HCT116 (cell line): ENCODE results near the gene ZNF451. TPM values are rescaled to one million over a fixed set of nuclear protein-coding genes. Genes with fewer than 3 reads are reported as not detected.

ENCODE experiments used
- ATAC-seq: fragments of 200-7000 bp; cut with Tn5 transposase; 2 replicates; pipeline ENCODE4 v1.9.1; 2020; ENCODE audit warnings: mild to moderate bottlenecking, moderate library complexity
- BruUV-seq: library from RNA; stranded (reverse); fragments of 400-500 nt; replicated peaks from 2 replicates; lab custom pipeline; 2021; lab: Mats Ljungman, UMichigan
- CTCF ChIA-PET: fragments of 300-600 bp; sonication (Branson Sonifier 250); formaldehyde crosslinking; loops from one replicate; lab custom pipeline; 2021; ENCODE audit warnings: antibody characterized with exemption; lab: Charles Lee
- POLR2A ChIA-PET: fragments of 300-600, 350-600 bp; sonication (Branson Sonifier 250); formaldehyde crosslinking; loops from one replicate; lab custom pipeline; 2021; ENCODE audit warnings: antibody characterized with exemption; lab: Charles Lee
- RAD21 ChIA-PET, 2 experiments: fragments of 300-600 bp; sonication (Branson Sonifier 250); formaldehyde crosslinking; loops; one replicate each; lab custom pipeline; 2023; ENCODE audit warnings: low total read pairs in 2 of 2; ENCODE audit not compliant: uncharacterized antibody in 2 of 2, unreplicated experiment in 2 of 2, low non-redundant PET in 1 of 2; lab: Charles Lee
- DNase-seq: peaks from one replicate; pipeline ENCODE4 v3.0.0-alpha.2; 2010; ENCODE audit warnings: low read depth, low spot score
- H2AFZ ChIP-seq: fragments of 200-600 bp; shearing (Covaris generic), sonication (generic); 2 replicates; pipeline ENCODE4 v1.6.1; 2017; ENCODE audit warnings: low read depth, mixed run types, mixed read lengths, antibody characterized with exemption, low read length; ENCODE audit not compliant: poor library complexity, severe bottlenecking
- H3K27ac ChIP-seq: 2 replicates; pipeline ENCODE4 v1.5.1; 2012; ENCODE audit warnings: low read depth, low read length
- H3K27me3 ChIP-seq: fragments of 200-600 bp; sonication (generic); 2 replicates; pipeline ENCODE4 v1.6.1; 2016; ENCODE audit warnings: mixed run types, low read length, mixed read lengths; ENCODE audit not compliant: insufficient read depth
- H3K36me3 ChIP-seq, 2 experiments: fragments of 200-500 bp in 1 of 2; fragments of 200-600 bp in 1 of 2; sonication (Bioruptor generic) in 1 of 2; sonication (generic) in 1 of 2; 2 replicates each; pipeline versions ENCODE4 v1.5.1 to v1.6.1; 2014 to 2016; ENCODE audit warnings: low read length in 2 of 2, inconsistent platforms in 1 of 2, mixed read lengths in 1 of 2, mixed run types in 1 of 2; ENCODE audit not compliant: insufficient read depth in 2 of 2, control insufficient read depth in 1 of 2
- H3K4me1 ChIP-seq, 2 experiments: fragments of 200-600 bp in 1 of 2; sonication (generic) in 1 of 2; 2 replicates each; pipeline versions ENCODE4 v1.5.1 to v1.6.1; 2012 to 2017; ENCODE audit warnings: low read length in 2 of 2, inconsistent platforms in 1 of 2, mild to moderate bottlenecking in 1 of 2, mixed read lengths in 1 of 2, mixed run types in 1 of 2, moderate library complexity in 1 of 2; ENCODE audit not compliant: insufficient read depth in 2 of 2, control insufficient read depth in 1 of 2
- H3K4me2 ChIP-seq: fragments of 200-600 bp; sonication (generic); 2 replicates; pipeline ENCODE4 v1.6.1; 2017; ENCODE audit warnings: mixed run types, low read length, mixed read lengths
- H3K4me3 ChIP-seq, 2 experiments: fragments of 200-600 bp in 1 of 2; sonication (generic) in 1 of 2; replicated peaks in 1 of 2; 2 replicates each; pipeline ENCODE4 v1.5.1; 2011 to 2016; ENCODE audit warnings: low read length in 2 of 2, control low read depth in 1 of 2, low read depth in 1 of 2, mild to moderate bottlenecking in 1 of 2, mixed read lengths in 1 of 2, mixed run types in 1 of 2
- H3K79me2 ChIP-seq: fragments of 200-600 bp; sonication (generic); 2 replicates; pipeline ENCODE4 v1.6.1; 2017; ENCODE audit warnings: mild to moderate bottlenecking, mixed run types, low read length, moderate library complexity, mixed read lengths; ENCODE audit not compliant: insufficient read depth
- H3K9ac ChIP-seq: fragments of 200-600 bp; sonication (generic); 2 replicates; pipeline ENCODE4 v1.6.1; 2016; ENCODE audit warnings: low read length, mixed read lengths
- H3K9me2 ChIP-seq: fragments of 200-600 bp; sonication (generic), shearing (Covaris generic); 2 replicates; pipeline ENCODE4 v1.6.1; 2017; ENCODE audit warnings: mixed run types, mild to moderate bottlenecking, moderate library complexity; ENCODE audit not compliant: insufficient read depth
- H3K9me3 ChIP-seq, 2 experiments: fragments of 200-500 bp in 1 of 2; fragments of 200-600 bp in 1 of 2; sonication (Bioruptor generic) in 1 of 2; sonication (generic) in 1 of 2; 2 replicates each; pipeline ENCODE4 v1.6.1; 2014 to 2017; ENCODE audit warnings: low read length in 2 of 2, mixed read lengths in 2 of 2, inconsistent platforms in 1 of 2, low read depth in 1 of 2, mild to moderate bottlenecking in 1 of 2, mixed run types in 1 of 2, moderate library complexity in 1 of 2; ENCODE audit not compliant: control insufficient read depth in 1 of 2, insufficient read depth in 1 of 2
- H4K20me1 ChIP-seq: fragments of 200-600 bp; sonication (generic), shearing (Covaris generic); 2 replicates; pipeline ENCODE4 v1.6.1; 2017; ENCODE audit warnings: mixed run types, mild to moderate bottlenecking, moderate library complexity; ENCODE audit not compliant: insufficient read depth
- CBX3 ChIP-seq: IDR thresholded peaks from 2 replicates; pipeline ENCODE4 v1.6.1; 2012; ENCODE audit warnings: low read depth
- CEBPB ChIP-seq: IDR thresholded peaks from 2 replicates; pipeline ENCODE4 v1.6.1; 2012; ENCODE audit warnings: low read depth
- EGR1 ChIP-seq: IDR thresholded peaks from 2 replicates; pipeline ENCODE4 v1.6.1; 2012; ENCODE audit warnings: low read depth
- ELF1 ChIP-seq: IDR thresholded peaks from 2 replicates; pipeline ENCODE4 v1.6.1; 2012; ENCODE audit warnings: low read depth, borderline replicate concordance
- EZH2phosphoT487 ChIP-seq: fragments of 200-600 bp; IDR thresholded peaks from 2 replicates; pipeline ENCODE4 v1.6.1; 2018; ENCODE audit warnings: antibody characterized with exemption, borderline replicate concordance
- JUND ChIP-seq: IDR thresholded peaks from 2 replicates; pipeline ENCODE4 v1.6.1; 2012
- POLR2AphosphoS5 ChIP-seq: IDR thresholded peaks from 2 replicates; pipeline ENCODE4 v1.6.1; 2011; ENCODE audit warnings: mild to moderate bottlenecking, low read depth, low read length, moderate library complexity
- RAD21 ChIP-seq: IDR thresholded peaks from 2 replicates; pipeline ENCODE4 v1.6.1; 2012; ENCODE audit warnings: low read depth, mild to moderate bottlenecking
- SIN3A ChIP-seq: IDR thresholded peaks from 2 replicates; pipeline ENCODE4 v1.6.1; 2012; ENCODE audit warnings: low read depth
- SP1 ChIP-seq: IDR thresholded peaks from 2 replicates; pipeline ENCODE4 v1.6.1; 2012; ENCODE audit warnings: low read depth
- SRF ChIP-seq: IDR thresholded peaks from 2 replicates; pipeline ENCODE4 v1.6.1; 2012; ENCODE audit warnings: low read depth
- TCF7L2 ChIP-seq: IDR thresholded peaks from 2 replicates; pipeline ENCODE4 v1.7.0; 2011; ENCODE audit warnings: borderline replicate concordance, inconsistent platforms; ENCODE audit not compliant: insufficient read depth, insufficient read length; ENCODE audit errors: extremely low read depth
- ZFX ChIP-seq: fragments of 450-650 bp; IDR thresholded peaks from 2 replicates; pipeline ENCODE4 v1.6.1; 2017
- ZNF274 ChIP-seq: fragments of 200-500 bp; sonication (Bioruptor generic); IDR thresholded peaks from 2 replicates; pipeline ENCODE4 v1.6.1; 2014; ENCODE audit warnings: mild to moderate bottlenecking, low read depth, low read length, inconsistent platforms
- intact Hi-C: fragments of 100-400 bp; cut with micrococcal nuclease; formaldehyde crosslinking; loops from 2 replicates; pipeline ENCODE4 v1.10.0; 2022
- total RNA-seq: library from RNA; stranded (reverse); gene quantifications from one replicate; pipeline ENCODE4 v1.2.1, GENCODE V29; 2021; ENCODE audit not compliant: unreplicated experiment
- TF ChIP-seq, protein P1 (sequence below): IDR thresholded peaks from 2 replicates; pipeline ENCODE4 v1.6.1; 2011; ENCODE audit warnings: mild to moderate bottlenecking, low read length, moderate library complexity; ENCODE audit not compliant: insufficient replicate concordance; ENCODE audit errors: extremely low read depth
- TF ChIP-seq, protein P2 (sequence below): IDR thresholded peaks from 2 replicates; pipeline ENCODE4 v1.6.1; 2012; ENCODE audit warnings: low read depth
- TF ChIP-seq, protein P3 (sequence below), 3 experiments: fragments of 200-600 bp in 1 of 3; sonication (generic) in 1 of 3; IDR thresholded peaks in 2 of 3; conservative IDR thresholded peaks in 1 of 3; 2 replicates each; pipeline ENCODE4 v1.5.1; 2012 to 2017; ENCODE audit warnings: low read depth in 2 of 3, low read length in 2 of 3, antibody characterized with exemption in 1 of 3, borderline replicate concordance in 1 of 3, control low read depth in 1 of 3, mild to moderate bottlenecking in 1 of 3, mixed read lengths in 1 of 3, mixed run types in 1 of 3, moderate library complexity in 1 of 3; ENCODE audit not compliant: insufficient read depth in 1 of 3
- TF ChIP-seq, protein P4 (sequence below): IDR thresholded peaks from 2 replicates; pipeline ENCODE4 v1.6.1; 2012

Gene ZNF451
- total RNA-seq, 1 experiment from 2014 or later = 49.1 TPM

- Histone ChIP-seq H2AFZ (no peak overlapping the region), H3K9me3 (no peaks in the 10 kb centered on the region), H3K27me3 (no peaks in the 10 kb centered on the region), H3K4me3 (no peak overlapping the region), H3K27ac (no peak overlapping the region), H3K36me3 (no peaks in the 10 kb centered on the region), H3K4me2 (no peak overlapping the region), H3K4me1 (peaks cover 0 to 4% of the 10 kb centered on the region in 2 experiments; a peak in 2 of 4 replicates), H3K9ac (no peak overlapping the region), H4K20me1 (no peaks in the 10 kb centered on the region), H3K79me2 (no peaks in the 10 kb centered on the region; the same call in none of the 2 replicates), H3K9me2 (no peaks in the 10 kb centered on the region)
- no peak for DNase-seq
- ChIA-PET POLR2A (no interaction called here), RAD21 (no interaction called here), CTCF (no interaction called here)
- no peak for ATAC-seq
- TF ChIP-seq RAD21 (no peak), CEBPB (no peak), ZNF274 (no peak), EZH2phosphoT487 (no peak), SRF (no peak), EGR1 (no peak), SP1 (no peak), ELF1 (no peak), CBX3 (no peak), POLR2AphosphoS5 (no peak), SIN3A (no peak), ZFX (no peak), JUND (no peak), TCF7L2 (no peak)
- TF ChIP-seq, protein P1, sequence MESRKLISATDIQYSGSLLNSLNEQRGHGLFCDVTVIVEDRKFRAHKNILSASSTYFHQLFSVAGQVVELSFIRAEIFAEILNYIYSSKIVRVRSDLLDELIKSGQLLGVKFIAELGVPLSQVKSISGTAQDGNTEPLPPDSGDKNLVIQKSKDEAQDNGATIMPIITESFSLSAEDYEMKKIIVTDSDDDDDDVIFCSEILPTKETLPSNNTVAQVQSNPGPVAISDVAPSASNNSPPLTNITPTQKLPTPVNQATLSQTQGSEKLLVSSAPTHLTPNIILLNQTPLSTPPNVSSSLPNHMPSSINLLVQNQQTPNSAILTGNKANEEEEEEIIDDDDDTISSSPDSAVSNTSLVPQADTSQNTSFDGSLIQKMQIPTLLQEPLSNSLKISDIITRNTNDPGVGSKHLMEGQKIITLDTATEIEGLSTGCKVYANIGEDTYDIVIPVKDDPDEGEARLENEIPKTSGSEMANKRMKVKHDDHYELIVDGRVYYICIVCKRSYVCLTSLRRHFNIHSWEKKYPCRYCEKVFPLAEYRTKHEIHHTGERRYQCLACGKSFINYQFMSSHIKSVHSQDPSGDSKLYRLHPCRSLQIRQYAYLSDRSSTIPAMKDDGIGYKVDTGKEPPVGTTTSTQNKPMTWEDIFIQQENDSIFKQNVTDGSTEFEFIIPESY = no peak
- TF ChIP-seq, protein P2, sequence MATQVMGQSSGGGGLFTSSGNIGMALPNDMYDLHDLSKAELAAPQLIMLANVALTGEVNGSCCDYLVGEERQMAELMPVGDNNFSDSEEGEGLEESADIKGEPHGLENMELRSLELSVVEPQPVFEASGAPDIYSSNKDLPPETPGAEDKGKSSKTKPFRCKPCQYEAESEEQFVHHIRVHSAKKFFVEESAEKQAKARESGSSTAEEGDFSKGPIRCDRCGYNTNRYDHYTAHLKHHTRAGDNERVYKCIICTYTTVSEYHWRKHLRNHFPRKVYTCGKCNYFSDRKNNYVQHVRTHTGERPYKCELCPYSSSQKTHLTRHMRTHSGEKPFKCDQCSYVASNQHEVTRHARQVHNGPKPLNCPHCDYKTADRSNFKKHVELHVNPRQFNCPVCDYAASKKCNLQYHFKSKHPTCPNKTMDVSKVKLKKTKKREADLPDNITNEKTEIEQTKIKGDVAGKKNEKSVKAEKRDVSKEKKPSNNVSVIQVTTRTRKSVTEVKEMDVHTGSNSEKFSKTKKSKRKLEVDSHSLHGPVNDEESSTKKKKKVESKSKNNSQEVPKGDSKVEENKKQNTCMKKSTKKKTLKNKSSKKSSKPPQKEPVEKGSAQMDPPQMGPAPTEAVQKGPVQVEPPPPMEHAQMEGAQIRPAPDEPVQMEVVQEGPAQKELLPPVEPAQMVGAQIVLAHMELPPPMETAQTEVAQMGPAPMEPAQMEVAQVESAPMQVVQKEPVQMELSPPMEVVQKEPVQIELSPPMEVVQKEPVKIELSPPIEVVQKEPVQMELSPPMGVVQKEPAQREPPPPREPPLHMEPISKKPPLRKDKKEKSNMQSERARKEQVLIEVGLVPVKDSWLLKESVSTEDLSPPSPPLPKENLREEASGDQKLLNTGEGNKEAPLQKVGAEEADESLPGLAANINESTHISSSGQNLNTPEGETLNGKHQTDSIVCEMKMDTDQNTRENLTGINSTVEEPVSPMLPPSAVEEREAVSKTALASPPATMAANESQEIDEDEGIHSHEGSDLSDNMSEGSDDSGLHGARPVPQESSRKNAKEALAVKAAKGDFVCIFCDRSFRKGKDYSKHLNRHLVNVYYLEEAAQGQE = no peak
- TF ChIP-seq, protein P3, sequence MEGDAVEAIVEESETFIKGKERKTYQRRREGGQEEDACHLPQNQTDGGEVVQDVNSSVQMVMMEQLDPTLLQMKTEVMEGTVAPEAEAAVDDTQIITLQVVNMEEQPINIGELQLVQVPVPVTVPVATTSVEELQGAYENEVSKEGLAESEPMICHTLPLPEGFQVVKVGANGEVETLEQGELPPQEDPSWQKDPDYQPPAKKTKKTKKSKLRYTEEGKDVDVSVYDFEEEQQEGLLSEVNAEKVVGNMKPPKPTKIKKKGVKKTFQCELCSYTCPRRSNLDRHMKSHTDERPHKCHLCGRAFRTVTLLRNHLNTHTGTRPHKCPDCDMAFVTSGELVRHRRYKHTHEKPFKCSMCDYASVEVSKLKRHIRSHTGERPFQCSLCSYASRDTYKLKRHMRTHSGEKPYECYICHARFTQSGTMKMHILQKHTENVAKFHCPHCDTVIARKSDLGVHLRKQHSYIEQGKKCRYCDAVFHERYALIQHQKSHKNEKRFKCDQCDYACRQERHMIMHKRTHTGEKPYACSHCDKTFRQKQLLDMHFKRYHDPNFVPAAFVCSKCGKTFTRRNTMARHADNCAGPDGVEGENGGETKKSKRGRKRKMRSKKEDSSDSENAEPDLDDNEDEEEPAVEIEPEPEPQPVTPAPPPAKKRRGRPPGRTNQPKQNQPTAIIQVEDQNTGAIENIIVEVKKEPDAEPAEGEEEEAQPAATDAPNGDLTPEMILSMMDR (IDR thresholded peaks at IDR 0.05 in 2 of 3, conservative IDR thresholded peaks at IDR 0.05 in 1 of 3; ENCODE audit: borderline replicate concordance in 1 of 3, insufficient read depth in 1 of 3, low read depth in 2 of 3, low read length in 2 of 3) = no peak
- TF ChIP-seq, protein P4, sequence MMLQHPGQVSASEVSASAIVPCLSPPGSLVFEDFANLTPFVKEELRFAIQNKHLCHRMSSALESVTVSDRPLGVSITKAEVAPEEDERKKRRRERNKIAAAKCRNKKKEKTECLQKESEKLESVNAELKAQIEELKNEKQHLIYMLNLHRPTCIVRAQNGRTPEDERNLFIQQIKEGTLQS = no peak
- no TSS peak for BruUV-seq
- intact Hi-C loops = no loop called here
Observed at GRCh38 chr6:57201718-57202117, 111.7 kb downstream of the ZNF451 start.
